A549 (cell line): ENCODE measurements around the gene CTDSPL. TPM values are rescaled to one million over a fixed set of nuclear protein-coding genes. Genes with fewer than 3 reads are reported as not detected.

ENCODE experiments used
- ATAC-seq, 2 experiments: fragments of 200-7000 bp in 1 of 2; fragments of >200 bp in 1 of 2; cut with Nextera tagmentation in 1 of 2; cut with Tn5 transposase in 1 of 2; 3 replicates each; pipeline versions ENCODE4 v1.8.0 to v1.9.1; 2018 to 2020; ENCODE audit warnings: mild to moderate bottlenecking in 1 of 2, moderate library complexity in 1 of 2
- CTCF ChIA-PET: fragments of 300-600 bp; sonication (Branson Sonifier 250); formaldehyde crosslinking; extraction: SDS; loops from one replicate; lab custom pipeline; 2021; ENCODE audit warnings: antibody characterized with exemption, inconsistent platforms; lab: Yijun Ruan, JAX
- POLR2A ChIA-PET: fragments of 350-600 bp; formaldehyde crosslinking; extraction: SDS; loops from one replicate; lab custom pipeline; 2021; ENCODE audit warnings: antibody characterized with exemption, inconsistent platforms; lab: Yijun Ruan, JAX
- DNase-seq, 2 experiments: peaks; one replicate each; pipeline versions ENCODE4 v3.0.0 to v3.0.0-alpha.2; 2011 to 2016; ENCODE audit warnings: low read depth in 1 of 2, low spot score in 1 of 2
- FAIRE-seq: peaks from 2 replicates; lab custom pipeline; 2011; peaks lifted over from hg19 to GRCh38; lab: Jason Lieb, UNC
- H3K27ac ChIP-seq, 2 experiments: fragments of >200 bp; sonication (Bioruptor Twin); formaldehyde crosslinking; 3 replicates each; pipeline ENCODE4 v1.5.1; 2016 to 2017
- H3K4me1 ChIP-seq: fragments of >200 bp; sonication (Bioruptor Twin); formaldehyde crosslinking; 3 replicates; pipeline ENCODE4 v1.6.1; 2016
- H3K4me2 ChIP-seq: fragments of >200 bp; sonication (Bioruptor Twin); formaldehyde crosslinking; 3 replicates; pipeline ENCODE4 v1.6.1; 2016
- H3K4me3 ChIP-seq: fragments of >200 bp; sonication (Bioruptor Twin); formaldehyde crosslinking; 3 replicates; pipeline ENCODE4 v1.5.1; 2016
- H3K9me3 ChIP-seq: fragments of >200 bp; sonication (Bioruptor Twin); formaldehyde crosslinking; 3 replicates; pipeline ENCODE4 v1.6.1; 2016
- CBX2 ChIP-seq: fragments of 200-600 bp; sonication (generic); IDR thresholded peaks from 2 replicates; pipeline ENCODE4 v1.6.1; 2016; ENCODE audit warnings: low read depth, mild to moderate bottlenecking, borderline replicate concordance
- CTCF ChIP-seq: fragments of >200 bp; sonication (Bioruptor Twin); formaldehyde crosslinking; IDR thresholded peaks from 3 replicates; pipeline ENCODE4 v1.5.1; 2016
- ESRRA ChIP-seq: fragments of 150-350 bp; IDR thresholded peaks from 2 replicates; pipeline ENCODE4 v1.6.1; 2014; ENCODE audit warnings: mild to moderate bottlenecking, low read length, borderline replicate concordance
- FOSL2 ChIP-seq, 2 experiments: fragments of 450-650 bp in 1 of 2; fragments of >200 bp in 1 of 2; sonication (Bioruptor Twin) in 1 of 2; formaldehyde crosslinking; IDR thresholded peaks; 2 replicates each; pipeline versions ENCODE4 v1.5.0 to v1.6.1; 2016 to 2020; ENCODE audit warnings: mild to moderate bottlenecking in 1 of 2, moderate library complexity in 1 of 2
- FOXS1 ChIP-seq: fragments of 250-450 bp; sonication (Bioruptor Pico); IDR thresholded peaks from 2 replicates; pipeline ENCODE4 v1.5.0; 2020; ENCODE audit warnings: mild to moderate bottlenecking, moderate library complexity
- GATA3 ChIP-seq: IDR thresholded peaks from 2 replicates; pipeline ENCODE4 v1.6.1; 2012; ENCODE audit warnings: borderline replicate concordance
- HDAC2 ChIP-seq: fragments of 200-600 bp; sonication (generic); IDR thresholded peaks from 2 replicates; pipeline ENCODE4 v1.6.1; 2016
- HEYL ChIP-seq: fragments of 250-450 bp; sonication (Bioruptor Pico); IDR thresholded peaks from 2 replicates; pipeline ENCODE4 v1.8.0; 2021; ENCODE audit warnings: mild to moderate bottlenecking, moderate library complexity
- HOXA7 ChIP-seq: fragments of 250-450 bp; sonication (Bioruptor Pico); IDR thresholded peaks from 2 replicates; pipeline ENCODE4 v1.5.0; 2020; ENCODE audit warnings: mild to moderate bottlenecking, moderate library complexity
- HOXB5 ChIP-seq: fragments of 250-450 bp; sonication (Bioruptor Pico); IDR thresholded peaks from 2 replicates; pipeline ENCODE4 v1.5.0; 2020; ENCODE audit warnings: mild to moderate bottlenecking, moderate library complexity
- KDM1A ChIP-seq: fragments of 200-600 bp; sonication (generic); IDR thresholded peaks from 2 replicates; pipeline ENCODE4 v1.6.1; 2016; ENCODE audit warnings: low read depth, mild to moderate bottlenecking
- KDM5A ChIP-seq: fragments of 200-600 bp; sonication (generic); IDR thresholded peaks from 2 replicates; pipeline ENCODE4 v1.6.1; 2016; ENCODE audit warnings: antibody characterized with exemption, mild to moderate bottlenecking
- NFE2L2 ChIP-seq: fragments of 150-350 bp; conservative IDR thresholded peaks from 2 replicates; pipeline ENCODE4 v1.6.1; 2014; ENCODE audit warnings: low read length
- POLR2A ChIP-seq: IDR thresholded peaks from 2 replicates; pipeline ENCODE4 v1.6.1; 2012; ENCODE audit warnings: mild to moderate bottlenecking, low read length
- RARB ChIP-seq: fragments of 250-450 bp; sonication (Bioruptor Pico); IDR thresholded peaks from 2 replicates; pipeline ENCODE4 v1.8.0; 2021; ENCODE audit warnings: mild to moderate bottlenecking, moderate library complexity
- RCOR1 ChIP-seq: fragments of 150-350 bp; IDR thresholded peaks from 2 replicates; pipeline ENCODE4 v1.6.1; 2014; ENCODE audit warnings: antibody characterized with exemption, low read length, low read depth
- ZFP36 ChIP-seq: fragments of 450-650 bp; IDR thresholded peaks from 2 replicates; pipeline ENCODE4 v1.6.1; 2014; ENCODE audit warnings: borderline replicate concordance; ENCODE audit not compliant: partially characterized antibody
- ZSCAN20 ChIP-seq: fragments of 250-450 bp; sonication (Bioruptor Pico); IDR thresholded peaks from 2 replicates; pipeline ENCODE4 v1.8.0; 2022; ENCODE audit warnings: mild to moderate bottlenecking, moderate library complexity
- WGBS: methylation state at CpG from one replicate; pipeline ENCODE4 v1.1.6; 2017; ENCODE audit errors: missing lambda C conversion rate; 5-methylcytosine and 5-hydroxymethylcytosine counted together
- polyA plus RNA-seq, 4 experiments: library from polyadenylated mRNA; depleted of rRNA in 3 of 4; stranded (reverse); fragments of >200 nt; fragmentation: RNase III in 1 of 4; extraction: RNeasy Plus Mini Kit Qiagen cat#74134 plus additional on column Dnase treatment in 1 of 4; gene quantifications; 2 replicates in 3 of 4; 3 replicates in 1 of 4; pipeline ENCODE4 v1.2.3, GENCODE V29; 2011 to 2017
- TF ChIP-seq, protein P1 (sequence below): fragments of >200 bp; sonication (Bioruptor Twin); formaldehyde crosslinking; IDR thresholded peaks from 3 replicates; pipeline ENCODE4 v1.6.1; 2016
- TF ChIP-seq, protein P2 (sequence below): fragments of 150-350 bp; IDR thresholded peaks from 2 replicates; pipeline ENCODE4 v1.6.1; 2014; ENCODE audit warnings: low read depth, mild to moderate bottlenecking, low read length

The CTDSPL gene
- polyA plus RNA-seq, 2 of the 4 experiments (the other 2 are of a cell fraction) = 9.9 to 35.1 TPM

DNA sequence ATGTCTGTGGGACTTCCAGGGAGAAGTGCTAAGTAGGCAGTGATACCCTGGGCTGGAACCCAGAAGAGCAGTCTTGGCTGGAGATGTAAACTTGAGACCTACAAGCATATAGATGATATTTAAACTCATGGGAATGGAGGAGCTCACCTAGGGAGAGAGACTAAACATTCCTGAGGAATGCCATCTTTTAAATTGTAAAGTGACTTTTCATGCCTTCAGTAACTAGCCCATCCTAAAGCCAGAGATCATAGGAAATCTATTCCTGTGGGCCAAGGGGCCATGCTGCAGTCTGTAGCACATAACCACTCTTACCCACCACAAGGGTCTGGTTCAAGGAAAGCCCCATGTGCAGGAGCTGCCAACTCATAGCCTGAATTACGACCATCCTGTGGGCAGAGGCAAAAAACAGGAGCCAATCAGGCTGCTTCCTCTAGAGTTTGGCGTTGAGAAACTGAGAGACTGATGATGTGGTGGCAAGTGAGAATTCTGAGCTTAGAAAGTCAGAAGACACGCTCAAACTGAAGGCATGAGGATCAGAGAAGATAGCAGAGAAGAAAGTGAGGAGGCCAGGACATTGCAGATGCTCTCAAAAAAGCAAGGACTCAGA is 37.5 kb downstream of the CTDSPL start:
- Histone ChIP-seq H3K9me3 (no peaks in the 10 kb centered on the region), H3K4me3 (no peak overlapping the region), H3K4me2 (no peak overlapping the region), H3K27ac (no peak overlapping the region), H3K4me1 (no peaks in the 10 kb centered on the region)
- WGBS = 93% methylated on average over 3 of the region's 3 CpGs
- TF ChIP-seq, protein P1, sequence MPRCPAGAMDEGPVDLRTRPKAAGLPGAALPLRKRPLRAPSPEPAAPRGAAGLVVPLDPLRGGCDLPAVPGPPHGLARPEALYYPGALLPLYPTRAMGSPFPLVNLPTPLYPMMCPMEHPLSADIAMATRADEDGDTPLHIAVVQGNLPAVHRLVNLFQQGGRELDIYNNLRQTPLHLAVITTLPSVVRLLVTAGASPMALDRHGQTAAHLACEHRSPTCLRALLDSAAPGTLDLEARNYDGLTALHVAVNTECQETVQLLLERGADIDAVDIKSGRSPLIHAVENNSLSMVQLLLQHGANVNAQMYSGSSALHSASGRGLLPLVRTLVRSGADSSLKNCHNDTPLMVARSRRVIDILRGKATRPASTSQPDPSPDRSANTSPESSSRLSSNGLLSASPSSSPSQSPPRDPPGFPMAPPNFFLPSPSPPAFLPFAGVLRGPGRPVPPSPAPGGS = no peak
- TF ChIP-seq HEYL (no peak), ZSCAN20 (CRISPR knock-in tag) (no peak), POLR2A (no peak), ZFP36 (no peak), ESRRA (no peak), HDAC2 (no peak), CBX2 (no peak)
- TF ChIP-seq, protein P2, sequence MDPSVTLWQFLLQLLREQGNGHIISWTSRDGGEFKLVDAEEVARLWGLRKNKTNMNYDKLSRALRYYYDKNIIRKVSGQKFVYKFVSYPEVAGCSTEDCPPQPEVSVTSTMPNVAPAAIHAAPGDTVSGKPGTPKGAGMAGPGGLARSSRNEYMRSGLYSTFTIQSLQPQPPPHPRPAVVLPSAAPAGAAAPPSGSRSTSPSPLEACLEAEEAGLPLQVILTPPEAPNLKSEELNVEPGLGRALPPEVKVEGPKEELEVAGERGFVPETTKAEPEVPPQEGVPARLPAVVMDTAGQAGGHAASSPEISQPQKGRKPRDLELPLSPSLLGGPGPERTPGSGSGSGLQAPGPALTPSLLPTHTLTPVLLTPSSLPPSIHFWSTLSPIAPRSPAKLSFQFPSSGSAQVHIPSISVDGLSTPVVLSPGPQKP = no peak
- no peak for DNase-seq
- ChIA-PET CTCF (interaction anchor here (1.2 to 1.5 kb wide), 3 partner anchors 12 to 68 kb away, joined by 3 to 5 read pairs (median 3); no protein-coding TSS in a partner anchor), POLR2A (no interaction called here)
- no peak for FAIRE-seq
- ATAC-seq = no peak

- no peak for ATAC-seq
- TF ChIP-seq RARB (CRISPR knock-in tag) (no peak), GATA3 (no peak), RCOR1 (no peak), HOXB5 (CRISPR knock-in tag) (no peak), CTCF (no peak), HOXA7 (CRISPR knock-in tag) (no peak), KDM1A (no peak), HDAC2 (no peak), FOXS1 (CRISPR knock-in tag) (no peak), POLR2A (no peak), NFE2L2 (no peak), KDM5A (no peak), FOSL2 (IDR thresholded peaks at IDR 0.05) (no peak), FOSL2 (CRISPR knock-in tag; IDR thresholded peaks at IDR 0.05) (no peak)
- Histone ChIP-seq H3K27ac (no peak overlapping the region), H3K4me1 (peaks cover 4% of the 10 kb centered on the region; the same call in 1 of the 3 replicates), H3K4me3 (no peak overlapping the region), H3K9me3 (no peaks in the 10 kb centered on the region), H3K4me2 (no peak overlapping the region)
- WGBS = 95% methylated on average over 3 of the region's 3 CpGs
- ChIA-PET POLR2A (no interaction called here), CTCF (interaction anchor here (0.9 to 1.5 kb wide), 5 partner anchors 13 to 68 kb away, joined by 3 to 5 read pairs (median 3); no protein-coding TSS in a partner anchor)
- no peak for FAIRE-seq
- DNase-seq = no peak
These were observed 38.1 kb downstream of the CTDSPL start for GRCh38 chr3:37899711-37900306.
